Measurements from ENCODE around the gene KIF21B.

Gene KIF21B

DNA sequence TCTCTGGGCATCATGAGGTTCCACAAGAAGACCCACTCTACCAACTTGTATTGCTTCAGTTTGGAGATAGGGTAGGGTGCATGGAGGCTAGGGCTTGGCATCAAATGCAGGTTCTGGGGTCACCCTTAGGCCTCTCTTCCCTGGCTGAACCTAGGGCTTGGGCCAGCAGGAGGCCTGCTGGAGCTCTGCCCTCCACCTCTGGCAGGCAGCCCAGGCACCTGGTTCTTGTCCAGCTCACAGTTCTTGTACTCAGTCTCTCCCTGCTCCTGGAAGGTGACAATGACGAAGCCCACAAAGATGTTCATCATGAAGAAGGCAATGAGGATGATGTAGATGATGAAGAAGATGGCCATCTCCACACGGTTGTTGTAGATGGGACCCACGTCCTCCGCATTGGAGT lies 37.5 kb upstream of the KIF21B start:
- no CpG with 5 or more reads among the region's 4 CpGs for WGBS (ENCODE audit: insufficient coverage, insufficient read length)

DNA sequence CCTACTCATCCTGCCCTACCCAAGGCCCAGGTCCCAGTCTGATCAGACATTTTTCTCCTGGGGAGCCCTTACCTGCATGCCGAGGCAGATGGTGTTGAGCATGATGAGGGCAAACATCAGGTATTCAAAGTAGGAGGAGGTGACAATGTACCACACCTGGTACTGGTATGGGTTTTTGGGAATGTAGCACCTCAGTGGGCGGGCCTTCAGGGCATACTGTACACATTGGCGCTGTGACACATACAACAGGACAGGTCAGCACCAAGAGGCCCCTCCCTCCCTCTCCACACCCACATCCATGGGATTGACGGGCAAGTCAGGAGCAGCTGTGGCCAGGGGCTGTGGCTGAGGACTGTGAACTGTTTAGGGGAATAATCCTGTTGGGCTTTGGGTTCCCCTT lies 37.1 kb upstream of the KIF21B start:
- H3K4me1 ChIP-seq (ENCODE audit: control insufficient read depth, insufficient read depth, low read length), result peaks cover 7% of the 10 kb centered on the region; the same call in 1 of the 2 replicates
- H3K27me3 ChIP-seq (ENCODE audit: control insufficient read depth, insufficient read depth, low read length), result no peaks in the 10 kb centered on the region
- WGBS (ENCODE audit: insufficient coverage, insufficient read length), result no CpG with 5 or more reads among the region's 4 CpGs
- H3K9me3 ChIP-seq (ENCODE audit: control insufficient read depth, insufficient read depth, low read length), result no peaks in the 10 kb centered on the region
- H3K4me3 ChIP-seq (ENCODE audit: low read length), result no peak overlapping the region
- no peak for DNase-seq (ENCODE audit: low read depth, low spot score)
- no peaks in the 10 kb centered on the region for H3K36me3 ChIP-seq (ENCODE audit: control insufficient read depth, insufficient read depth, low read length)
- H3K27ac ChIP-seq (ENCODE audit: low read length), result no peak overlapping the region

More for the DNA sequence above, 37.5 kb upstream of the KIF21B start:
- Histone ChIP-seq H3K27ac (ENCODE audit: low read length) (no peak overlapping the region), H3K27me3 (ENCODE audit: control insufficient read depth, insufficient read depth, low read length) (no peaks in the 10 kb centered on the region), H3K36me3 (ENCODE audit: control insufficient read depth, insufficient read depth, low read length) (no peaks in the 10 kb centered on the region), H3K4me3 (ENCODE audit: low read length) (no peak overlapping the region), H3K9me3 (ENCODE audit: control insufficient read depth, insufficient read depth, low read length) (no peaks in the 10 kb centered on the region), H3K4me1 (ENCODE audit: control insufficient read depth, insufficient read depth, low read length) (peaks cover 7% of the 10 kb centered on the region; the same call in 1 of the 2 replicates)
- no peak for DNase-seq (ENCODE audit: low read depth, low spot score)

DNA sequence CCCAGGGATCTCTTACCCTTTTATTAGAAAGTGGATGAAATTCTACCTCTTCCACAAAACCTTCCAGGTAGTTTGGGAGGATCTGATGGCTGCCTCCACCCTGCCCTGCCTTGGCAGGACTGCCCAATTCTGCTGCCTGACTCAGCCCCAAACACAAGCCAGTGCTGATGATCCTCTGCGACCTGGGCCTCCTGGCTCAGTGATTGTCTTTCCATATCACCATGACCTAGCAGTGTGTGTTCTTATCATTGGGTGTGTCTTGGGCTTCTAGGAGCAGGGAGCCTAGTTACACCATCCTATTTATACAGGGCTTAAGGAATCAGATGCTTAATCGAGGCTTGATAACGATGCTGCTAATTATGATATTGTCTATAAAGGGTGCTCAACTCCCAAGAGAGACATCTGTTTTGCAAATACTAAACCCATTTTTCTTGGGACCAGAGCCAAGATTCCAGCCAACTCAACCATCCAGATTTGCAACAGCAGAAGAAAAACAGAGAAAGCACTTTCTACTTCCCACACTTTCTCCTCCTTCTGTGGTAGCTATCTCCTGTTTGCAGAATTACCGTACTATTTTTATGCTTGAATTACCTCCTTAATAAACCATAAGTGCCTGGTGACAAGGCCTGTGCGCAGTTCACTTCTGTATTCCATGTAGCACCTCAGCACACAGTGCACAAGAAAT lies 36.5 kb upstream of the KIF21B start:
- H3K27me3 ChIP-seq (ENCODE audit: control insufficient read depth, insufficient read depth, low read length), result no peaks in the 10 kb centered on the region
- no peak for DNase-seq (ENCODE audit: low read depth, low spot score)
- no peak overlapping the region for H3K27ac ChIP-seq (ENCODE audit: low read length)
- H3K36me3 ChIP-seq (ENCODE audit: control insufficient read depth, insufficient read depth, low read length), result no peaks in the 10 kb centered on the region
- WGBS (ENCODE audit: insufficient coverage, insufficient read length), result no CpG with 5 or more reads among the region's 5 CpGs
- H3K9me3 ChIP-seq (ENCODE audit: control insufficient read depth, insufficient read depth, low read length), result no peaks in the 10 kb centered on the region
- no peak overlapping the region for H3K4me3 ChIP-seq (ENCODE audit: low read length)
- H3K4me1 ChIP-seq (ENCODE audit: control insufficient read depth, insufficient read depth, low read length), result peaks cover 7% of the 10 kb centered on the region; the same call in 1 of the 2 replicates

- H3K27ac ChIP-seq (ENCODE audit: low read length), result no peak overlapping the region
- no CpG with 5 or more reads among the region's 3 CpGs for WGBS (ENCODE audit: insufficient coverage, insufficient read length)
- H3K4me1 ChIP-seq (ENCODE audit: control insufficient read depth, insufficient read depth, low read length), result peaks cover 7% of the 10 kb centered on the region; the same call in 1 of the 2 replicates
- no peaks in the 10 kb centered on the region for H3K27me3 ChIP-seq (ENCODE audit: control insufficient read depth, insufficient read depth, low read length)
- no peak for DNase-seq (ENCODE audit: low read depth, low spot score)
- H3K36me3 ChIP-seq (ENCODE audit: control insufficient read depth, insufficient read depth, low read length), result no peaks in the 10 kb centered on the region
- H3K9me3 ChIP-seq (ENCODE audit: control insufficient read depth, insufficient read depth, low read length), result no peaks in the 10 kb centered on the region
- no peak overlapping the region for H3K4me3 ChIP-seq (ENCODE audit: low read length)
Observed at GRCh38 chr1:201059401-201059800, 35.9 kb upstream of the KIF21B start.

GRCh38 chr1:201054091-201054543 lies 30.6 kb upstream of the KIF21B start:
- WGBS (ENCODE audit: insufficient coverage, insufficient read length), result no CpG with 5 or more reads among the region's 10 CpGs
- Histone ChIP-seq H3K4me3 (ENCODE audit: low read length) (no peak overlapping the region), H3K4me1 (ENCODE audit: control insufficient read depth, insufficient read depth, low read length) (peaks cover 3% of the 10 kb centered on the region), H3K9me3 (ENCODE audit: control insufficient read depth, insufficient read depth, low read length) (no peaks in the 10 kb centered on the region), H3K36me3 (ENCODE audit: control insufficient read depth, insufficient read depth, low read length) (no peaks in the 10 kb centered on the region), H3K27me3 (ENCODE audit: control insufficient read depth, insufficient read depth, low read length) (no peaks in the 10 kb centered on the region), H3K27ac (ENCODE audit: low read length) (no peak overlapping the region)
- DNase-seq (ENCODE audit: low read depth, low spot score), result no peak

DNA sequence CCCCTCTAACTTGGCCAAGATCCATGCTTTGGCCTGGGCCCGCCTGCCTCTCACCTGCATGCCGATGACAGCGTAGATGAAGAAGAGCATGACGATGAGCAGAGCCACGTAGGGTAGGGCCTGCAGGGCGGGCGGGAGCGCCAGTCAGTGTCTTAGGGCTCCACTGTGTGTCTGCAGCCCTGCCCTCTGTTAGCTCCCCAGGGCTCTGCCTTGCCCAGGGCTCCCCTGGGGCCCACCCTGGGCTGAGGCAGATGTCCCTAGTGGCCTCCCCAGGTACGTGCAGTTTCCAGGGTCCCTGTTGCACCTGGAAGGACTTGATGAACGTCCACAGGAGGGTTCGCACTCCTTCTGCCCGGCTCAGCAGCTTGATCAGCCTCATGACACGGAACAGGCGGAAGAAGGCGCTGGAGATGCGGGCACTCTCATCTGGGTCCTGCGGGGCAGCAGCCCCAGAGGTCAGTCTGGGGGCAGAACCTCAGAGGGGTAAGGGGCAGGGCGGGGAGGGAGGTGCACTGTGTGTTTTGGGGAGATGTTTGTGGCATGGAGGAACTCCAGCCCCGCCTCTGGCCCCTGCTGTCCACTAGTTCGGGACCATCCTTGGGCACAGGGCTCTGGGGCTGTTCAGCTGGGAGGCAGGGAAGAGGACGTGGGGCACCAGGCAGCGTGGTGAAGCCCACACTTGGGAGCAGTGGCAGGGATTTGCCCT lies 29.8 kb upstream of the KIF21B start:
- Histone ChIP-seq H3K4me3 (ENCODE audit: low read length) (no peak overlapping the region), H3K27ac (ENCODE audit: low read length) (no peak overlapping the region), H3K4me1 (ENCODE audit: control insufficient read depth, insufficient read depth, low read length) (peaks cover 1% of the 10 kb centered on the region; the same call in 1 of the 2 replicates), H3K36me3 (ENCODE audit: control insufficient read depth, insufficient read depth, low read length) (no peaks in the 10 kb centered on the region), H3K27me3 (ENCODE audit: control insufficient read depth, insufficient read depth, low read length) (no peaks in the 10 kb centered on the region), H3K9me3 (ENCODE audit: control insufficient read depth, insufficient read depth, low read length) (no peaks in the 10 kb centered on the region)
- DNase-seq (ENCODE audit: low read depth, low spot score), result no peak
- WGBS (ENCODE audit: insufficient coverage, insufficient read length), result no CpG with 5 or more reads among the region's 22 CpGs

GRCh38 chr1:201051399-201051798 lies 27.9 kb upstream of the KIF21B start:
- peaks cover 1% of the 10 kb centered on the region; the same call in 1 of the 2 replicates for H3K4me1 ChIP-seq (ENCODE audit: control insufficient read depth, insufficient read depth, low read length)
- H3K27ac ChIP-seq (ENCODE audit: low read length), result no peak overlapping the region
- no peaks in the 10 kb centered on the region for H3K27me3 ChIP-seq (ENCODE audit: control insufficient read depth, insufficient read depth, low read length)
- DNase-seq (ENCODE audit: low read depth, low spot score), result no peak
- WGBS (ENCODE audit: insufficient coverage, insufficient read length), result no CpG with 5 or more reads among the region's 2 CpGs
- H3K4me3 ChIP-seq (ENCODE audit: low read length), result no peak overlapping the region
- H3K9me3 ChIP-seq (ENCODE audit: control insufficient read depth, insufficient read depth, low read length), result no peaks in the 10 kb centered on the region
- no peaks in the 10 kb centered on the region for H3K36me3 ChIP-seq (ENCODE audit: control insufficient read depth, insufficient read depth, low read length)

DNA sequence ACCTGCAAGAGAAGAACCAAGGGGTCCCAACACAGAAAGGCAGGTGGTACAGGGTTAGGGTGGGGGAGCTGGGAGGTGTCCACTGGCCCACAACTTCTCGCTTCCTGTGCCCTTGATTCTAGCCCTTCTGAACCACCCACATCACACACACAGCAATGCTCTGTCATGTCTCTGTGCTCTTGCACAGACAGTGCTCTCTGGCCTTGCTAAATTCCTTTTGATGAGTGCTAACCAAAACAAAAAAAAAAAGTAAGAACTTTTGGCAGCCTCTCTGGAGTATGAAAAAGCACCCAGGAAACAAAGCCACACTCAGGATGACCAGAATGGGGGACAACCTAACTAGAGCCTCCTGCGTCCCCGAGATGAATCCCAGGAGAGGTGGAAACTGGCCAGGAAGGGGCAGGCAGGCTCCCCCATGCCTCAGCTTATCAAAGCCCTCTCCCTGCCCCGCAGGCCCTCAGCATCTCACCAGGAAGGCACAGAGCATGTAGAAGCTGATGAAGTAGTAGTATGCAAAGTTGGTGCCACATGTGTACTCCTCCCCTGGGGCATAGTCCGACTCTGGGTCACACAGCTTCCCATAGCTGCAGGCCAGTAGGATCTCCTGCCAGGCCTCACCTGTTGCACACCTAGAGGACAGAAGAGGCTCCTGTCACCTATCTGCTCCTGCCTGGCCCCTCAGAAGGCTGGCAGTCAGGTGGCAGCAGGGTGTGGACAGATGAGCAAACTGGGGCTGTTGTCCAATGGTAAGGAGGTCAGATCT lies 27.2 kb upstream of the KIF21B start:
- Histone ChIP-seq H3K27ac (ENCODE audit: low read length) (no peak overlapping the region), H3K27me3 (ENCODE audit: control insufficient read depth, insufficient read depth, low read length) (no peaks in the 10 kb centered on the region), H3K4me1 (ENCODE audit: control insufficient read depth, insufficient read depth, low read length) (peaks cover 1% of the 10 kb centered on the region; the same call in 1 of the 2 replicates), H3K9me3 (ENCODE audit: control insufficient read depth, insufficient read depth, low read length) (no peaks in the 10 kb centered on the region), H3K4me3 (ENCODE audit: low read length) (no peak overlapping the region), H3K36me3 (ENCODE audit: control insufficient read depth, insufficient read depth, low read length) (no peaks in the 10 kb centered on the region)
- WGBS (ENCODE audit: insufficient coverage, insufficient read length), result no CpG with 5 or more reads among the region's 5 CpGs
- DNase-seq (ENCODE audit: low read depth, low spot score), result no peak

GRCh38 chr1:201049248-201049831 lies 25.8 kb upstream of the KIF21B start:
- no peak overlapping the region for H3K4me3 ChIP-seq (ENCODE audit: low read length)
- no peak overlapping the region for H3K27ac ChIP-seq (ENCODE audit: low read length)
- H3K4me1 ChIP-seq (ENCODE audit: control insufficient read depth, insufficient read depth, low read length), result peaks cover 1% of the 10 kb centered on the region; the same call in 1 of the 2 replicates
- no peaks in the 10 kb centered on the region for H3K36me3 ChIP-seq (ENCODE audit: control insufficient read depth, insufficient read depth, low read length)
- no peaks in the 10 kb centered on the region for H3K27me3 ChIP-seq (ENCODE audit: control insufficient read depth, insufficient read depth, low read length)
- no peak for DNase-seq (ENCODE audit: low read depth, low spot score)
- no CpG with 5 or more reads among the region's 5 CpGs for WGBS (ENCODE audit: insufficient coverage, insufficient read length)
- H3K9me3 ChIP-seq (ENCODE audit: control insufficient read depth, insufficient read depth, low read length), result no peaks in the 10 kb centered on the region

- H3K9me3 ChIP-seq (ENCODE audit: control insufficient read depth, insufficient read depth, low read length), result no peaks in the 10 kb centered on the region
Observed at GRCh38 chr1:201048521-201048920, 25.0 kb upstream of the KIF21B start.

More at GRCh38 chr1:201048521-201048920, 25.0 kb upstream of the KIF21B start:
- H3K27ac ChIP-seq (ENCODE audit: low read length), result no peak overlapping the region
- H3K27me3 ChIP-seq (ENCODE audit: control insufficient read depth, insufficient read depth, low read length), result no peaks in the 10 kb centered on the region
- WGBS (ENCODE audit: insufficient coverage, insufficient read length), result no CpG with 5 or more reads among the region's 13 CpGs
- no peak overlapping the region for H3K4me3 ChIP-seq (ENCODE audit: low read length)
- no peak for DNase-seq (ENCODE audit: low read depth, low spot score)
- no peaks in the 10 kb centered on the region for H3K36me3 ChIP-seq (ENCODE audit: control insufficient read depth, insufficient read depth, low read length)
- H3K4me1 ChIP-seq (ENCODE audit: control insufficient read depth, insufficient read depth, low read length), result peaks cover 1% of the 10 kb centered on the region; the same call in 1 of the 2 replicates

Measured in iPS DF 6.9 (cell line).